A549 (cell line): ENCODE data around the gene TMEM143. TPM values are rescaled to one million over a fixed set of nuclear protein-coding genes. Genes with fewer than 3 reads are reported as not detected.

ENCODE experiments used
- ATAC-seq, 2 experiments: fragments of 200-7000 bp in 1 of 2; fragments of >200 bp in 1 of 2; cut with Nextera tagmentation in 1 of 2; cut with Tn5 transposase in 1 of 2; 3 replicates each; pipeline versions ENCODE4 v1.8.0 to v1.9.1; 2018 to 2020; ENCODE audit warnings: mild to moderate bottlenecking in 1 of 2, moderate library complexity in 1 of 2
- CTCF ChIA-PET: fragments of 300-600 bp; sonication (Branson Sonifier 250); formaldehyde crosslinking; extraction: SDS; loops from one replicate; lab custom pipeline; 2021; ENCODE audit warnings: antibody characterized with exemption, inconsistent platforms; lab: Yijun Ruan, JAX
- POLR2A ChIA-PET: fragments of 350-600 bp; formaldehyde crosslinking; extraction: SDS; loops from one replicate; lab custom pipeline; 2021; ENCODE audit warnings: antibody characterized with exemption, inconsistent platforms; lab: Yijun Ruan, JAX
- DNase-seq, 2 experiments: peaks; one replicate each; pipeline versions ENCODE4 v3.0.0 to v3.0.0-alpha.2; 2011 to 2016; ENCODE audit warnings: low read depth in 1 of 2, low spot score in 1 of 2
- FAIRE-seq: peaks from 2 replicates; lab custom pipeline; 2011; peaks lifted over from hg19 to GRCh38; lab: Jason Lieb, UNC
- H3K27ac ChIP-seq, 2 experiments: fragments of >200 bp; sonication (Bioruptor Twin); formaldehyde crosslinking; 3 replicates each; pipeline ENCODE4 v1.5.1; 2016 to 2017
- H3K4me1 ChIP-seq: fragments of >200 bp; sonication (Bioruptor Twin); formaldehyde crosslinking; 3 replicates; pipeline ENCODE4 v1.6.1; 2016
- H3K4me2 ChIP-seq: fragments of >200 bp; sonication (Bioruptor Twin); formaldehyde crosslinking; 3 replicates; pipeline ENCODE4 v1.6.1; 2016
- H3K4me3 ChIP-seq: fragments of >200 bp; sonication (Bioruptor Twin); formaldehyde crosslinking; 3 replicates; pipeline ENCODE4 v1.5.1; 2016
- H3K9me3 ChIP-seq: fragments of >200 bp; sonication (Bioruptor Twin); formaldehyde crosslinking; 3 replicates; pipeline ENCODE4 v1.6.1; 2016
- CBX2 ChIP-seq: fragments of 200-600 bp; sonication (generic); IDR thresholded peaks from 2 replicates; pipeline ENCODE4 v1.6.1; 2016; ENCODE audit warnings: low read depth, mild to moderate bottlenecking, borderline replicate concordance
- E2F6 ChIP-seq: IDR thresholded peaks from 2 replicates; pipeline ENCODE4 v1.6.1; 2012; ENCODE audit warnings: low read depth, borderline replicate concordance
- EP300 ChIP-seq, 2 experiments: fragments of >200 bp; sonication (Bioruptor Twin); formaldehyde crosslinking; IDR thresholded peaks; 2 replicates in 1 of 2; 3 replicates in 1 of 2; pipeline ENCODE4 v1.6.1; 2016 to 2017
- FOSL2 ChIP-seq, 2 experiments: fragments of 450-650 bp in 1 of 2; fragments of >200 bp in 1 of 2; sonication (Bioruptor Twin) in 1 of 2; formaldehyde crosslinking; IDR thresholded peaks; 2 replicates each; pipeline versions ENCODE4 v1.5.0 to v1.6.1; 2016 to 2020; ENCODE audit warnings: mild to moderate bottlenecking in 1 of 2, moderate library complexity in 1 of 2
- GATA3 ChIP-seq: IDR thresholded peaks from 2 replicates; pipeline ENCODE4 v1.6.1; 2012; ENCODE audit warnings: borderline replicate concordance
- HES2 ChIP-seq: fragments of >200 bp; sonication (Bioruptor Twin); formaldehyde crosslinking; IDR thresholded peaks from 2 replicates; pipeline ENCODE4 v1.6.1; 2016
- HEYL ChIP-seq: fragments of 250-450 bp; sonication (Bioruptor Pico); IDR thresholded peaks from 2 replicates; pipeline ENCODE4 v1.8.0; 2021; ENCODE audit warnings: mild to moderate bottlenecking, moderate library complexity
- HMGXB4 ChIP-seq: fragments of 250-450 bp; sonication (Bioruptor Pico); IDR thresholded peaks from 2 replicates; pipeline ENCODE4 v1.5.0; 2021; ENCODE audit warnings: mild to moderate bottlenecking, moderate library complexity, borderline replicate concordance
- HOXB5 ChIP-seq: fragments of 250-450 bp; sonication (Bioruptor Pico); IDR thresholded peaks from 2 replicates; pipeline ENCODE4 v1.5.0; 2020; ENCODE audit warnings: mild to moderate bottlenecking, moderate library complexity
- JUN ChIP-seq, 2 experiments: fragments of >200 bp; sonication (Bioruptor Twin); formaldehyde crosslinking; IDR thresholded peaks; 2 replicates in 1 of 2; 3 replicates in 1 of 2; pipeline ENCODE4 v1.6.1; 2016 to 2017
- JUNB ChIP-seq: fragments of >200 bp; sonication (Bioruptor Twin); formaldehyde crosslinking; IDR thresholded peaks from 2 replicates; pipeline ENCODE4 v1.6.1; 2016
- KDM5A ChIP-seq: fragments of 200-600 bp; sonication (generic); IDR thresholded peaks from 2 replicates; pipeline ENCODE4 v1.6.1; 2016; ENCODE audit warnings: antibody characterized with exemption, mild to moderate bottlenecking
- PHF8 ChIP-seq: fragments of 200-600 bp; sonication (generic); IDR thresholded peaks from 2 replicates; pipeline ENCODE4 v1.6.1; 2016; ENCODE audit warnings: low read depth, mild to moderate bottlenecking, antibody characterized with exemption, moderate library complexity, borderline replicate concordance
- POLR2AphosphoS2 ChIP-seq: conservative IDR thresholded peaks from 2 replicates; pipeline ENCODE4 v1.6.1; 2012; ENCODE audit warnings: low read length, improper control_type of control experiment, inconsistent platforms
- RFX5 ChIP-seq: fragments of 450-650 bp; IDR thresholded peaks from 2 replicates; pipeline ENCODE4 v1.7.1; 2014; ENCODE audit warnings: antibody characterized with exemption, mild to moderate bottlenecking, moderate library complexity
- TFCP2L1 ChIP-seq: fragments of 250-450 bp; sonication (Bioruptor Pico); IDR thresholded peaks from 2 replicates; pipeline ENCODE4 v1.5.0; 2021; ENCODE audit warnings: mild to moderate bottlenecking
- TP53 ChIP-seq: fragments of 250-450 bp; sonication (Bioruptor Pico); IDR thresholded peaks from 2 replicates; pipeline ENCODE4 v1.5.0; 2021; ENCODE audit warnings: mild to moderate bottlenecking, moderate library complexity
- ZC3H11A ChIP-seq: fragments of 450-650 bp; IDR thresholded peaks from 2 replicates; pipeline ENCODE4 v1.6.1; 2014; ENCODE audit warnings: antibody characterized with exemption, mild to moderate bottlenecking
- ZFP36 ChIP-seq: fragments of 450-650 bp; IDR thresholded peaks from 2 replicates; pipeline ENCODE4 v1.6.1; 2014; ENCODE audit warnings: borderline replicate concordance; ENCODE audit not compliant: partially characterized antibody
- ZSCAN20 ChIP-seq: fragments of 250-450 bp; sonication (Bioruptor Pico); IDR thresholded peaks from 2 replicates; pipeline ENCODE4 v1.8.0; 2022; ENCODE audit warnings: mild to moderate bottlenecking, moderate library complexity
- WGBS: methylation state at CpG from one replicate; pipeline ENCODE4 v1.1.6; 2017; ENCODE audit errors: missing lambda C conversion rate; 5-methylcytosine and 5-hydroxymethylcytosine counted together
- polyA plus RNA-seq, 4 experiments: library from polyadenylated mRNA; depleted of rRNA in 3 of 4; stranded (reverse); fragments of >200 nt; fragmentation: RNase III in 1 of 4; extraction: RNeasy Plus Mini Kit Qiagen cat#74134 plus additional on column Dnase treatment in 1 of 4; gene quantifications; 2 replicates in 3 of 4; 3 replicates in 1 of 4; pipeline ENCODE4 v1.2.3, GENCODE V29; 2011 to 2017

TMEM143 gene
- polyA plus RNA-seq, 2 of the 4 experiments (the other 2 are of a cell fraction), result 6.4 to 7.4 TPM

- FAIRE-seq (no peak), DNase-seq (no peak), ATAC-seq (no peak)
- Histone ChIP-seq H3K4me1 (peaks cover 23% of the 10 kb centered on the region), H3K9me3 (no peaks in the 10 kb centered on the region), H3K27ac (peak overlapping the region in 1 of 2 experiments; percentile 43; a peak in 3 of 6 replicates), H3K4me2 (no peak overlapping the region), H3K4me3 (no peak overlapping the region)
- POLR2A ChIA-PET, result interaction anchor here (1.1 kb wide), 1 partner anchor 14 kb away, joined by 4 read pairs; no protein-coding TSS in a partner anchor
- WGBS, result 80% methylated on average over 5 of the region's 5 CpGs
- CTCF ChIA-PET, result interaction anchor here (1.1 to 6.7 kb wide), 3 partner anchors 20 to 34 kb away, joined by 3 to 54 read pairs (median 3); partner anchors contain the start of gene KDELR1
- TF ChIP-seq HOXB5 (CRISPR knock-in tag) (no peak), TP53 (no peak), POLR2AphosphoS2 (no peak), KDM5A (no peak), GATA3 (no peak), PHF8 (no peak), HMGXB4 (CRISPR knock-in tag) (no peak)
Measured at GRCh38 chr19:48367855-48368254, 4.1 kb upstream of the TMEM143 start.

GRCh38 chr19:48365602-48366001 is 1.9 kb upstream of the TMEM143 start:
- Histone ChIP-seq H3K4me2 (no peak overlapping the region), H3K4me3 (no peak overlapping the region), H3K4me1 (peaks cover 8% of the 10 kb centered on the region), H3K27ac (peak overlapping the region in 1 of 2 experiments; percentile 97; a peak in 1 of 6 replicates)
- ATAC-seq, result no peak
- POLR2A ChIA-PET, result no interaction called here
- TF ChIP-seq RFX5, result no peak
- no peak for TF ChIP-seq CBX2
- TF ChIP-seq JUN (IDR thresholded peaks at IDR 0.05), result no peak
- TF ChIP-seq ZSCAN20, result no peak
- TF ChIP-seq EP300 (IDR thresholded peaks at IDR 0.05), result no peak
- no peak for TF ChIP-seq ZFP36
- no peak for TF ChIP-seq JUNB
- no peak for TF ChIP-seq E2F6
- no peak for TF ChIP-seq GATA3
- TF ChIP-seq POLR2AphosphoS2, result no peak
- TF ChIP-seq ZC3H11A, result no peak
- no peak for TF ChIP-seq FOSL2 (IDR thresholded peaks at IDR 0.05)
- TF ChIP-seq FOSL2 (CRISPR knock-in tag; IDR thresholded peaks at IDR 0.05), result no peak
- TF ChIP-seq HES2, result no peak
- no peak for TF ChIP-seq TFCP2L1 (CRISPR knock-in tag)
- TF ChIP-seq HEYL, result no peak
- TF ChIP-seq, all 56 proteins: peak for 0
- FAIRE-seq, result no peak
- no peak for DNase-seq
- no peaks in the 10 kb centered on the region for H3K9me3 ChIP-seq
- WGBS, result 96% methylated on average over 9 of the region's 11 CpGs
- CTCF ChIA-PET, result interaction anchor here (0.6 to 2.0 kb wide), 3 partner anchors 10 to 217 kb away, joined by 3 to 4 read pairs (median 3); no protein-coding TSS in a partner anchor
